Activated CD4-positive, alpha-beta T cell treated with anti-CD3 and anti-CD28 coated beads, Interleukin-2, amount 50 U/mL, for 16 hours (primary cell): Measurements from ENCODE around the gene PLEKHG4.

Source experiments
- DNase-seq: peaks from one replicate; pipeline ENCODE4 v3.0.0-alpha.2; 2020

Gene PLEKHG4

GRCh38 chr16:67294171-67294757, 14.9 kb downstream of the PLEKHG4 start:
- no peak for DNase-seq

GRCh38 chr16:67294938-67295361, 15.6 kb downstream of the PLEKHG4 start:
- DNase-seq = no peak

GRCh38 chr16:67296420-67296819, 17.1 kb downstream of the PLEKHG4 start:
- DNase-seq = no peak

GRCh38 chr16:67298277-67298676, 18.9 kb downstream of the PLEKHG4 start:
- DNase-seq = no peak

- no peak for DNase-seq
These were observed 19.9 kb downstream of the PLEKHG4 start for GRCh38 chr16:67299269-67299668.

GRCh38 chr16:67301080-67301782, 21.9 kb downstream of the PLEKHG4 start:
- DNase-seq = no peak

GRCh38 chr16:67302076-67302475, 22.7 kb downstream of the PLEKHG4 start:
- DNase-seq = no peak

- no peak for DNase-seq
These were observed 23.6 kb downstream of the PLEKHG4 start for GRCh38 chr16:67302970-67303369.

- no peak for DNase-seq
These were observed 24.7 kb downstream of the PLEKHG4 start for GRCh38 chr16:67304020-67304419.

- DNase-seq = no peak
These were observed 26.1 kb downstream of the PLEKHG4 start for GRCh38 chr16:67305216-67306071.

- no peak for DNase-seq
These were observed 31.2 kb downstream of the PLEKHG4 start for GRCh38 chr16:67310561-67310960.

GRCh38 chr16:67311607-67312488, 32.5 kb downstream of the PLEKHG4 start:
- peak; percentile 99 for DNase-seq

- no peak for DNase-seq
These were observed 33.4 kb downstream of the PLEKHG4 start for GRCh38 chr16:67312719-67313118.

GRCh38 chr16:67317853-67318252, 38.5 kb downstream of the PLEKHG4 start:
- DNase-seq = no peak

- no peak for DNase-seq
These were observed 46.8 kb downstream of the PLEKHG4 start for GRCh38 chr16:67326115-67326471.

GRCh38 chr16:67326472-67327309, 47.4 kb downstream of the PLEKHG4 start, which contains the start of the genes KCTD19 and LRRC36:
Gene KCTD19, minus strand, starts transcription at chr16:67326741. Its CDS starts 34 bp downstream, at chr16:67326707.
Gene LRRC36, plus strand, starts transcription at chr16:67326815. Its CDS starts 48 bp downstream, at chr16:67326863.
- DNase-seq = peak; percentile 61

- DNase-seq = no peak
These were observed 48.4 kb downstream of the PLEKHG4 start for GRCh38 chr16:67327743-67328142.

- DNase-seq = no peak
These were observed 50.6 kb downstream of the PLEKHG4 start for GRCh38 chr16:67329901-67330300.

GRCh38 chr16:67333315-67333714, 54.0 kb downstream of the PLEKHG4 start:
- DNase-seq = no peak

- DNase-seq = no peak
These were observed 56.8 kb downstream of the PLEKHG4 start for GRCh38 chr16:67336116-67336515.

GRCh38 chr16:67336648-67337047, 57.3 kb downstream of the PLEKHG4 start:
- DNase-seq = no peak
